ENCODE results near the gene PTPRN2. TPM values are rescaled to one million over a fixed set of nuclear protein-coding genes. Genes with fewer than 3 reads are reported as not detected.

PTPRN2 gene
- polyA plus RNA-seq, 2 donors: 0.37 to 0.40 TPM

GRCh38 chr7:157525491-157525915 is 1062.1 kb downstream of the PTPRN2 start:
- Histone ChIP-seq H3K36me3 (ENCODE audit: control insufficient read depth in 2 of 2, insufficient read depth in 2 of 2, low read length in 1 of 2) (no peaks in the 10 kb centered on the region), H3K9me3 (ENCODE audit: control insufficient read depth in 2 of 2, insufficient read depth in 1 of 2, low read depth in 1 of 2, low read length in 1 of 2) (no peaks in the 10 kb centered on the region), H3K4me1 (ENCODE audit: control insufficient read depth in 2 of 2, insufficient read depth in 2 of 2, low read length in 1 of 2) (no peaks in the 10 kb centered on the region), H3K4me3 (ENCODE audit: low read depth in 1 of 2, low read length in 2 of 2) (no peak overlapping the region), H3K27me3 (ENCODE audit: control insufficient read depth in 1 of 2, insufficient read depth in 2 of 2, low read length in 2 of 2) (no peaks in the 10 kb centered on the region), H3K27ac (ENCODE audit: low read depth in 2 of 2, low read length in 1 of 2) (no peak overlapping the region)
- WGBS, 2 donors: 86% methylated on average over 22 to 23 of the region's 23 CpGs

GRCh38 chr7:157524731-157525130 is 1062.9 kb downstream of the PTPRN2 start:
- WGBS, 2 donors: 73 to 90% methylated on average over 1 of the region's 1 CpG
- Histone ChIP-seq H3K27ac (ENCODE audit: low read depth in 2 of 2, low read length in 1 of 2) (no peak overlapping the region), H3K4me3 (ENCODE audit: low read depth in 1 of 2, low read length in 2 of 2) (no peak overlapping the region), H3K36me3 (ENCODE audit: control insufficient read depth in 2 of 2, insufficient read depth in 2 of 2, low read length in 1 of 2) (no peaks in the 10 kb centered on the region), H3K4me1 (ENCODE audit: control insufficient read depth in 2 of 2, insufficient read depth in 2 of 2, low read length in 1 of 2) (no peaks in the 10 kb centered on the region), H3K9me3 (ENCODE audit: control insufficient read depth in 2 of 2, insufficient read depth in 1 of 2, low read depth in 1 of 2, low read length in 1 of 2) (no peaks in the 10 kb centered on the region), H3K27me3 (ENCODE audit: control insufficient read depth in 1 of 2, insufficient read depth in 2 of 2, low read length in 2 of 2) (no peaks in the 10 kb centered on the region)

- WGBS, 2 donors: 80 to 83% methylated on average over 20 of the region's 20 CpGs
- no peak overlapping the region for H3K4me3 ChIP-seq (ENCODE audit: low read depth in 1 of 2, low read length in 2 of 2)
Measured at GRCh38 chr7:157523766-157524421, 1063.7 kb downstream of the PTPRN2 start.

GRCh38 chr7:157523371-157523765 is 1064.3 kb downstream of the PTPRN2 start:
- Histone ChIP-seq H3K27me3 (ENCODE audit: control insufficient read depth in 1 of 2, insufficient read depth in 2 of 2, low read length in 2 of 2) (no peaks in the 10 kb centered on the region), H3K36me3 (ENCODE audit: control insufficient read depth in 2 of 2, insufficient read depth in 2 of 2, low read length in 1 of 2) (no peaks in the 10 kb centered on the region), H3K4me1 (ENCODE audit: control insufficient read depth in 2 of 2, insufficient read depth in 2 of 2, low read length in 1 of 2) (no peaks in the 10 kb centered on the region), H3K9me3 (ENCODE audit: control insufficient read depth in 2 of 2, insufficient read depth in 1 of 2, low read depth in 1 of 2, low read length in 1 of 2) (no peaks in the 10 kb centered on the region), H3K27ac (ENCODE audit: low read depth in 2 of 2, low read length in 1 of 2) (no peak overlapping the region), H3K4me3 (ENCODE audit: low read depth in 1 of 2, low read length in 2 of 2) (no peak overlapping the region)
- 84 to 87% methylated on average over 13 of the region's 13 CpGs for WGBS, 2 donors

More at GRCh38 chr7:157523766-157524421, 1063.7 kb downstream of the PTPRN2 start:
- no peak overlapping the region for H3K27ac ChIP-seq (ENCODE audit: low read depth in 2 of 2, low read length in 1 of 2)
- H3K27me3 ChIP-seq (ENCODE audit: control insufficient read depth in 1 of 2, insufficient read depth in 2 of 2, low read length in 2 of 2): no peaks in the 10 kb centered on the region
- H3K4me1 ChIP-seq (ENCODE audit: control insufficient read depth in 2 of 2, insufficient read depth in 2 of 2, low read length in 1 of 2): no peaks in the 10 kb centered on the region
- H3K36me3 ChIP-seq (ENCODE audit: control insufficient read depth in 2 of 2, insufficient read depth in 2 of 2, low read length in 1 of 2): no peaks in the 10 kb centered on the region
- no peaks in the 10 kb centered on the region for H3K9me3 ChIP-seq (ENCODE audit: control insufficient read depth in 2 of 2, insufficient read depth in 1 of 2, low read depth in 1 of 2, low read length in 1 of 2)

- no peaks in the 10 kb centered on the region for H3K4me1 ChIP-seq (ENCODE audit: control insufficient read depth in 2 of 2, insufficient read depth in 2 of 2, low read length in 1 of 2)
- no peaks in the 10 kb centered on the region for H3K36me3 ChIP-seq (ENCODE audit: control insufficient read depth in 2 of 2, insufficient read depth in 2 of 2, low read length in 1 of 2)
- H3K4me3 ChIP-seq (ENCODE audit: low read depth in 1 of 2, low read length in 2 of 2): no peak overlapping the region
- 52 to 56% methylated on average over 9 of the region's 9 CpGs for WGBS, 2 donors
- H3K27me3 ChIP-seq (ENCODE audit: control insufficient read depth in 1 of 2, insufficient read depth in 2 of 2, low read length in 2 of 2): no peaks in the 10 kb centered on the region
- no peak overlapping the region for H3K27ac ChIP-seq (ENCODE audit: low read depth in 2 of 2, low read length in 1 of 2)
- no peaks in the 10 kb centered on the region for H3K9me3 ChIP-seq (ENCODE audit: control insufficient read depth in 2 of 2, insufficient read depth in 1 of 2, low read depth in 1 of 2, low read length in 1 of 2)
Measured at GRCh38 chr7:157522954-157523353, 1064.7 kb downstream of the PTPRN2 start.

- no peak overlapping the region for H3K27ac ChIP-seq (ENCODE audit: low read depth in 2 of 2, low read length in 1 of 2)
- H3K9me3 ChIP-seq (ENCODE audit: control insufficient read depth in 2 of 2, insufficient read depth in 1 of 2, low read depth in 1 of 2, low read length in 1 of 2): no peaks in the 10 kb centered on the region
- no peaks in the 10 kb centered on the region for H3K36me3 ChIP-seq (ENCODE audit: control insufficient read depth in 2 of 2, insufficient read depth in 2 of 2, low read length in 1 of 2)
- no peaks in the 10 kb centered on the region for H3K27me3 ChIP-seq (ENCODE audit: control insufficient read depth in 1 of 2, insufficient read depth in 2 of 2, low read length in 2 of 2)
- no peaks in the 10 kb centered on the region for H3K4me1 ChIP-seq (ENCODE audit: control insufficient read depth in 2 of 2, insufficient read depth in 2 of 2, low read length in 1 of 2)
- WGBS, 2 donors: 85 to 88% methylated on average over 18 of the region's 18 CpGs
- no peak overlapping the region for H3K4me3 ChIP-seq (ENCODE audit: low read depth in 1 of 2, low read length in 2 of 2)
Measured at GRCh38 chr7:157522189-157522588, 1065.4 kb downstream of the PTPRN2 start.

- no peaks in the 10 kb centered on the region for H3K9me3 ChIP-seq (ENCODE audit: control insufficient read depth in 2 of 2, insufficient read depth in 1 of 2, low read depth in 1 of 2, low read length in 1 of 2)
- H3K4me3 ChIP-seq (ENCODE audit: low read depth in 1 of 2, low read length in 2 of 2): no peak overlapping the region
- H3K27ac ChIP-seq (ENCODE audit: low read depth in 2 of 2, low read length in 1 of 2): no peak overlapping the region
- no peaks in the 10 kb centered on the region for H3K36me3 ChIP-seq (ENCODE audit: control insufficient read depth in 2 of 2, insufficient read depth in 2 of 2, low read length in 1 of 2)
- H3K4me1 ChIP-seq (ENCODE audit: control insufficient read depth in 2 of 2, insufficient read depth in 2 of 2, low read length in 1 of 2): no peaks in the 10 kb centered on the region
- H3K27me3 ChIP-seq (ENCODE audit: control insufficient read depth in 1 of 2, insufficient read depth in 2 of 2, low read length in 2 of 2): no peaks in the 10 kb centered on the region
- WGBS, 2 donors: 85 to 87% methylated on average over 18 of the region's 18 CpGs
Measured at GRCh38 chr7:157521752-157522151, 1065.9 kb downstream of the PTPRN2 start.

GRCh38 chr7:157521061-157521731 is 1066.4 kb downstream of the PTPRN2 start:
- Histone ChIP-seq H3K9me3 (ENCODE audit: control insufficient read depth in 2 of 2, insufficient read depth in 1 of 2, low read depth in 1 of 2, low read length in 1 of 2) (no peaks in the 10 kb centered on the region), H3K4me3 (ENCODE audit: low read depth in 1 of 2, low read length in 2 of 2) (no peak overlapping the region)
- 91 to 93% methylated on average over 27 to 28 of the region's 28 CpGs for WGBS, 2 donors

GRCh38 chr7:157520249-157520648 is 1067.4 kb downstream of the PTPRN2 start:
- 71 to 72% methylated on average over 8 of the region's 8 CpGs for WGBS, 2 donors
- H3K27me3 ChIP-seq (ENCODE audit: control insufficient read depth in 1 of 2, insufficient read depth in 2 of 2, low read length in 2 of 2): no peaks in the 10 kb centered on the region
- no peaks in the 10 kb centered on the region for H3K4me1 ChIP-seq (ENCODE audit: control insufficient read depth in 2 of 2, insufficient read depth in 2 of 2, low read length in 1 of 2)
- H3K4me3 ChIP-seq (ENCODE audit: low read depth in 1 of 2, low read length in 2 of 2): no peak overlapping the region
- H3K36me3 ChIP-seq (ENCODE audit: control insufficient read depth in 2 of 2, insufficient read depth in 2 of 2, low read length in 1 of 2): no peaks in the 10 kb centered on the region
- no peak overlapping the region for H3K27ac ChIP-seq (ENCODE audit: low read depth in 2 of 2, low read length in 1 of 2)
- no peaks in the 10 kb centered on the region for H3K9me3 ChIP-seq (ENCODE audit: control insufficient read depth in 2 of 2, insufficient read depth in 1 of 2, low read depth in 1 of 2, low read length in 1 of 2)

More at GRCh38 chr7:157521061-157521731, 1066.4 kb downstream of the PTPRN2 start:
- Histone ChIP-seq H3K27me3 (ENCODE audit: control insufficient read depth in 1 of 2, insufficient read depth in 2 of 2, low read length in 2 of 2) (no peaks in the 10 kb centered on the region), H3K4me1 (ENCODE audit: control insufficient read depth in 2 of 2, insufficient read depth in 2 of 2, low read length in 1 of 2) (no peaks in the 10 kb centered on the region), H3K36me3 (ENCODE audit: control insufficient read depth in 2 of 2, insufficient read depth in 2 of 2, low read length in 1 of 2) (no peaks in the 10 kb centered on the region), H3K27ac (ENCODE audit: low read depth in 2 of 2, low read length in 1 of 2) (no peak overlapping the region)

- Histone ChIP-seq H3K36me3 (ENCODE audit: control insufficient read depth in 2 of 2, insufficient read depth in 2 of 2, low read length in 1 of 2) (no peaks in the 10 kb centered on the region), H3K4me3 (ENCODE audit: low read depth in 1 of 2, low read length in 2 of 2) (no peak overlapping the region), H3K27ac (ENCODE audit: low read depth in 2 of 2, low read length in 1 of 2) (no peak overlapping the region), H3K27me3 (ENCODE audit: control insufficient read depth in 1 of 2, insufficient read depth in 2 of 2, low read length in 2 of 2) (peaks cover 0 to 2% of the 10 kb centered on the region in 2 donors), H3K4me1 (ENCODE audit: control insufficient read depth in 2 of 2, insufficient read depth in 2 of 2, low read length in 1 of 2) (no peaks in the 10 kb centered on the region), H3K9me3 (ENCODE audit: control insufficient read depth in 2 of 2, insufficient read depth in 1 of 2, low read depth in 1 of 2, low read length in 1 of 2) (no peaks in the 10 kb centered on the region)
- WGBS, 2 donors: 71 to 73% methylated on average over 16 of the region's 16 CpGs
Measured at GRCh38 chr7:157519798-157520244, 1067.8 kb downstream of the PTPRN2 start.
